NCI-H524 treated with DMSO at 0.1 percent for 48 hours (cell line): Measurements from ENCODE around the gene PHKA2.
"Not testable (repeated sequence)": the region's sequence is repeated elsewhere in the genome, so short reads cannot be mapped to it uniquely, and the experiment has no call there.

Source experiments
- DNase-seq: peaks from one replicate; lab custom pipeline; 2025; lab: John Stamatoyannopoulos, UW

Gene PHKA2

GRCh38 chrX:18983666-18984380, at the start of gene PHKA2:
Gene PHKA2, minus strand, starts transcription at chrX:18984114. Its CDS starts 182 bp downstream, at chrX:18983932.
- no peak for DNase-seq

GRCh38 chrX:19030805-19031204, 46.9 kb upstream of the PHKA2 start:
- DNase-seq: no peak

- DNase-seq: no peak
Observed at GRCh38 chrX:19028560-19028959, 44.6 kb upstream of the PHKA2 start.

- DNase-seq: no peak
Observed at GRCh38 chrX:19024366-19024765, 40.5 kb upstream of the PHKA2 start.

GRCh38 chrX:19019996-19020395, 36.1 kb upstream of the PHKA2 start:
- no peak for DNase-seq

GRCh38 chrX:19017271-19017670, 33.4 kb upstream of the PHKA2 start:
- DNase-seq: no peak

GRCh38 chrX:19016614-19017013, 32.7 kb upstream of the PHKA2 start:
- DNase-seq: not testable (repeated sequence)

GRCh38 chrX:19007868-19008267, 24.0 kb upstream of the PHKA2 start:
- no peak for DNase-seq

- no peak for DNase-seq
Observed at GRCh38 chrX:19007011-19007410, 23.1 kb upstream of the PHKA2 start.

- no peak for DNase-seq
Observed at GRCh38 chrX:19005909-19006308, 22.0 kb upstream of the PHKA2 start.

- DNase-seq: no peak
Observed at GRCh38 chrX:19003756-19004155, 19.8 kb upstream of the PHKA2 start.

- DNase-seq: no peak
Observed at GRCh38 chrX:18998653-18999052, 14.7 kb upstream of the PHKA2 start.

- no peak for DNase-seq
Observed at GRCh38 chrX:18997916-18998315, 14.0 kb upstream of the PHKA2 start.

- no peak for DNase-seq
Observed at GRCh38 chrX:18996536-18996935, 12.6 kb upstream of the PHKA2 start.

- no peak for DNase-seq
Observed at GRCh38 chrX:18995221-18995620, 11.3 kb upstream of the PHKA2 start.

- DNase-seq: no peak
Observed at GRCh38 chrX:18994713-18995112, 10.8 kb upstream of the PHKA2 start.

- no peak for DNase-seq
Observed at GRCh38 chrX:18992829-18993228, 8.9 kb upstream of the PHKA2 start.

- DNase-seq: no peak
Observed at GRCh38 chrX:18985186-18985435, 1.2 kb upstream of the PHKA2 start.

- peak; percentile 49 for DNase-seq
Observed at GRCh38 chrX:18984381-18985185, 669 bp upstream of the PHKA2 start.

- no peak for DNase-seq
Observed at GRCh38 chrX:18981124-18981807, 2.6 kb downstream of the PHKA2 start.

- DNase-seq: not testable (repeated sequence)
Observed at GRCh38 chrX:18980262-18980661, 3.7 kb downstream of the PHKA2 start.

- DNase-seq: no peak
Observed at GRCh38 chrX:18974993-18975392, 8.9 kb downstream of the PHKA2 start.

GRCh38 chrX:18973527-18974192, 10.3 kb downstream of the PHKA2 start:
- DNase-seq: peak; percentile 19
